K562 (cell line): ENCODE measurements around the gene AHCYL2. TPM values are rescaled to one million over a fixed set of nuclear protein-coding genes. Genes with fewer than 3 reads are reported as not detected.

Experiments
- C11orf30 ChIP-seq: fragments of 450-650 bp; IDR thresholded peaks from 2 replicates; pipeline ENCODE4 v1.6.1; 2016; ENCODE audit warnings: low read depth, mild to moderate bottlenecking
- CBX1 ChIP-seq: sonication (generic); IDR thresholded peaks from 2 replicates; pipeline ENCODE4 v1.6.1; 2016; ENCODE audit warnings: antibody characterized with exemption, low read depth, mild to moderate bottlenecking
- DACH1 ChIP-seq: fragments of 450-650 bp; IDR thresholded peaks from 2 replicates; pipeline ENCODE4 v1.6.1; 2018; ENCODE audit not compliant: partially characterized antibody
- HOXB6 ChIP-seq: fragments of 250-450 bp; sonication (Bioruptor Pico); IDR thresholded peaks from 2 replicates; pipeline ENCODE4 v1.5.1; 2022; ENCODE audit warnings: mild to moderate bottlenecking, borderline replicate concordance
- NFRKB ChIP-seq: fragments of 450-650 bp; IDR thresholded peaks from 2 replicates; pipeline ENCODE4 v1.6.1; 2016; ENCODE audit warnings: low read depth
- SAFB2 ChIP-seq: fragments of 200-400 bp; formaldehyde crosslinking; IDR thresholded peaks from 2 replicates; pipeline ENCODE4 v1.6.1; 2018; ENCODE audit warnings: borderline replicate concordance, low read length, low read depth, moderate library complexity; ENCODE audit not compliant: severe bottlenecking
- SIX5 ChIP-seq, 2 experiments: IDR thresholded peaks; 2 replicates each; pipeline ENCODE4 v1.6.1; 2011; ENCODE audit warnings: low read length in 2 of 2, borderline replicate concordance in 1 of 2, low read depth in 1 of 2, mild to moderate bottlenecking in 1 of 2, moderate library complexity in 1 of 2; ENCODE audit not compliant: insufficient read depth in 1 of 2
- SMARCE1 ChIP-seq: fragments of 450-650 bp; IDR thresholded peaks from 2 replicates; pipeline ENCODE4 v1.7.1; 2016; ENCODE audit warnings: mild to moderate bottlenecking
- SNRNP70 ChIP-seq: fragments of 200-400 bp; formaldehyde crosslinking; optimal IDR thresholded peaks from 2 replicates; pipeline ENCODE3; 2017; ENCODE audit warnings: low read depth, low read length
- WHSC1 ChIP-seq: IDR thresholded peaks from one replicate; pipeline ENCODE4 v1.6.1; 2012; ENCODE audit warnings: low read length, control low read depth, inconsistent platforms
- ZNF121 ChIP-seq: sonication (generic); formaldehyde crosslinking; conservative IDR thresholded peaks from 2 replicates; pipeline ENCODE4 v1.8.0; 2022; ENCODE audit warnings: missing genetic modification reagents
- ZNF324 ChIP-seq: fragments of 250-450 bp; sonication (Bioruptor Pico); IDR thresholded peaks from 2 replicates; pipeline ENCODE4 v1.4.0; 2020; ENCODE audit warnings: mild to moderate bottlenecking
- polyA plus RNA-seq, 8 experiments: library from polyadenylated mRNA; depleted of rRNA in 4 of 8; stranded (reverse) in 5 of 8; unstranded in 3 of 8; fragments of >200 nt; fragmentation: Nextera tagmentation in 2 of 8; fragmentation: Illumina TruSeq in 1 of 8; extraction: Ambion mirVana in 2 of 8; extraction: Trizol in 1 of 8; gene quantifications; 2 replicates each; pipeline versions ENCODE4 v1.2.1 to v1.2.3, GENCODE V29; 2011 to 2014; ENCODE audit warnings: inconsistent platforms in 1 of 8, missing spikeins in 1 of 8
- total RNA-seq, 7 experiments: library from RNA; depleted of rRNA in 6 of 7; stranded (reverse); fragments of >200 nt in 6 of 7; fragmentation: Illumina TruSeq in 2 of 7; extraction: Trizol in 2 of 7; gene quantifications; 2 replicates each; pipeline versions ENCODE4 v1.2.1 to v1.2.3, GENCODE V29; 2011 to 2021; ENCODE audit warnings: low replicate concordance in 1 of 7
- TF ChIP-seq, protein P1 (sequence below): fragments of 450-650 bp; formaldehyde crosslinking; IDR thresholded peaks from 2 replicates; pipeline ENCODE4 v1.4.0; 2020; ENCODE audit warnings: mild to moderate bottlenecking, moderate library complexity
- TF ChIP-seq, protein P2 (sequence below): fragments of 450-650 bp; formaldehyde crosslinking; conservative IDR thresholded peaks from 2 replicates; pipeline ENCODE4 v1.4.0; 2022; ENCODE audit warnings: mild to moderate bottlenecking, missing genetic modification characterization
- TF ChIP-seq, protein P3 (sequence below): sonication (generic); formaldehyde crosslinking; IDR thresholded peaks from 2 replicates; pipeline ENCODE4 v1.8.0; 2023; ENCODE audit warnings: mild to moderate bottlenecking, missing genetic modification reagents
- TF ChIP-seq, protein P4 (sequence below): sonication (generic); formaldehyde crosslinking; IDR thresholded peaks from 2 replicates; pipeline ENCODE4 v1.8.1; 2023; ENCODE audit warnings: mild to moderate bottlenecking, missing genetic modification reagents
- TF ChIP-seq, protein P5 (sequence below): fragments of 250-450 bp; sonication (Bioruptor Pico); IDR thresholded peaks from 2 replicates; pipeline ENCODE4 v1.5.0; 2020; ENCODE audit warnings: mild to moderate bottlenecking, borderline replicate concordance

AHCYL2 gene
- total and polyA plus RNA-seq, 9 of the 15 experiments (the other 6 are each of a cell fraction or from before 2014, with no cell fraction given): 0.93 to 10.5 (median 5.2) TPM

DNA sequence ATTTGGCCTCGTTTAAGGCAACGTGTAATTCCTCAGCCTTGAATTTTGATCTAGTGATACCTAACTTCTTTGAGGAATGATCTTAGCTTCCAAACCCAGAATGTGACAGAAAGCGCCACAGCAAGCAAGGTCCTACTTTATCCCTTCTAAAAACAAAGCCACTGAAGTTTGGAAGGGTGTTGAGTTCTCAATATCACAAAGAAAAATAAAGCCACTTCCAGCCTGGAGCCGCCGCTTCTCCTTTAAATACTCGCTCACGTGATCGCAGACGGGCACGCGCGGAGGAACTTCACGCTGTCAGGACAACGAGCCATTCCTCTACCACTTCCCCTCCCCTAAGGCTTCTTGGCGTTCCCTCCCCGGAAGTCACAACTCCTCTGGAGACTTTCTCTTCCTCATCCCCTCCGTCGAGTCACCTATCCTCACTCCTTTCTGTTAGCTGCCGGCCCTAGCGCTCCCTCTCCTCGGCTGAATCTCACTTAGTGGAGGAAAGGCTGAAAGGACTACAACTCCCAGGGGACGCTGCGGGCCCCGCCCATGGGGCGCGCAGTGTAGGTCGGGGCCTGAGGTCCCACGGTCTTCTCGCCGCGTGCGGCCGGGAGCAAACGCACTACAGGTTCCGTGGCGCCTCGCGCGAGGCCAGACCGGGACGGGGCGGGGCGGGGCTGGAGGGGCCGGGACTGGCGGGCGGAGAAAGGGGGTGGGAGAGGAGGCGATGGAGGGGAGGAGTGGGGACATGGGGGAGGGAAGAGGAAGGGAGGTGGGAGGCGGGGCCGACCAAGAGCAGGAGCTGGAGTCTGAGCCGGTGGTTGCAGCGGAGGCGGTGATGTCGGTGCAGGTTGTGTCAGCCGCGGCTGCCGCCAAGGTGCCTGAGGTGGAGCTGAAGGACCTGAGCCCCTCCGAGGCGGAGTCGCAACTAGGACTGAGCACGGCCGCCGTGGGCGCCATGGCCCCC lies at the start of gene AHCYL2 (continued):
- TF ChIP-seq, protein P1, sequence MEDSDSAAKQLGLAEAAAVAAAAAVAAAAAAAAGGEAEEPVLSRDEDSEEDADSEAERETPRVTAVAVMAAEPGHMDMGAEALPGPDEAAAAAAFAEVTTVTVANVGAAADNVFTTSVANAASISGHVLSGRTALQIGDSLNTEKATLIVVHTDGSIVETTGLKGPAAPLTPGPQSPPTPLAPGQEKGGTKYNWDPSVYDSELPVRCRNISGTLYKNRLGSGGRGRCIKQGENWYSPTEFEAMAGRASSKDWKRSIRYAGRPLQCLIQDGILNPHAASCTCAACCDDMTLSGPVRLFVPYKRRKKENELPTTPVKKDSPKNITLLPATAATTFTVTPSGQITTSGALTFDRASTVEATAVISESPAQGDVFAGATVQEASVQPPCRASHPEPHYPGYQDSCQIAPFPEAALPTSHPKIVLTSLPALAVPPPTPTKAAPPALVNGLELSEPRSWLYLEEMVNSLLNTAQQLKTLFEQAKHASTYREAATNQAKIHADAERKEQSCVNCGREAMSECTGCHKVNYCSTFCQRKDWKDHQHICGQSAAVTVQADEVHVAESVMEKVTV (CRISPR knock-in tag): no peak
- TF ChIP-seq, protein P2, sequence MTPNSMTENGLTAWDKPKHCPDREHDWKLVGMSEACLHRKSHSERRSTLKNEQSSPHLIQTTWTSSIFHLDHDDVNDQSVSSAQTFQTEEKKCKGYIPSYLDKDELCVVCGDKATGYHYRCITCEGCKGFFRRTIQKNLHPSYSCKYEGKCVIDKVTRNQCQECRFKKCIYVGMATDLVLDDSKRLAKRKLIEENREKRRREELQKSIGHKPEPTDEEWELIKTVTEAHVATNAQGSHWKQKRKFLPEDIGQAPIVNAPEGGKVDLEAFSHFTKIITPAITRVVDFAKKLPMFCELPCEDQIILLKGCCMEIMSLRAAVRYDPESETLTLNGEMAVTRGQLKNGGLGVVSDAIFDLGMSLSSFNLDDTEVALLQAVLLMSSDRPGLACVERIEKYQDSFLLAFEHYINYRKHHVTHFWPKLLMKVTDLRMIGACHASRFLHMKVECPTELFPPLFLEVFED (CRISPR knock-in tag): peak; percentile 90
- TF ChIP-seq C11orf30 (peak; percentile 45), HOXB6 (CRISPR knock-in tag) (no peak), SMARCE1 (peak; percentile 38; the same call in 1 of the 2 replicates), NFRKB (peak; percentile 43; the same call in 1 of the 2 replicates), ZNF324 (CRISPR knock-in tag) (no peak), WHSC1 (no peak), ZNF121 (CRISPR knock-in tag) (no peak), SAFB2 (no peak), CBX1 (peak; percentile 55; the same call in 1 of the 2 replicates), SNRNP70 (no peak), DACH1 (no peak), SIX5 (IDR thresholded peaks at IDR 0.05; ENCODE audit: borderline replicate concordance in 1 of 2, insufficient read depth in 1 of 2, low read depth in 1 of 2, low read length in 2 of 2) (peak; percentile 99)
- TF ChIP-seq, protein P3, sequence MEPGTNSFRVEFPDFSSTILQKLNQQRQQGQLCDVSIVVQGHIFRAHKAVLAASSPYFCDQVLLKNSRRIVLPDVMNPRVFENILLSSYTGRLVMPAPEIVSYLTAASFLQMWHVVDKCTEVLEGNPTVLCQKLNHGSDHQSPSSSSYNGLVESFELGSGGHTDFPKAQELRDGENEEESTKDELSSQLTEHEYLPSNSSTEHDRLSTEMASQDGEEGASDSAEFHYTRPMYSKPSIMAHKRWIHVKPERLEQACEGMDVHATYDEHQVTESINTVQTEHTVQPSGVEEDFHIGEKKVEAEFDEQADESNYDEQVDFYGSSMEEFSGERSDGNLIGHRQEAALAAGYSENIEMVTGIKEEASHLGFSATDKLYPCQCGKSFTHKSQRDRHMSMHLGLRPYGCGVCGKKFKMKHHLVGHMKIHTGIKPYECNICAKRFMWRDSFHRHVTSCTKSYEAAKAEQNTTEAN (CRISPR knock-in tag): peak; percentile 91; the same call in 1 of the 2 replicates
- TF ChIP-seq, protein P4, sequence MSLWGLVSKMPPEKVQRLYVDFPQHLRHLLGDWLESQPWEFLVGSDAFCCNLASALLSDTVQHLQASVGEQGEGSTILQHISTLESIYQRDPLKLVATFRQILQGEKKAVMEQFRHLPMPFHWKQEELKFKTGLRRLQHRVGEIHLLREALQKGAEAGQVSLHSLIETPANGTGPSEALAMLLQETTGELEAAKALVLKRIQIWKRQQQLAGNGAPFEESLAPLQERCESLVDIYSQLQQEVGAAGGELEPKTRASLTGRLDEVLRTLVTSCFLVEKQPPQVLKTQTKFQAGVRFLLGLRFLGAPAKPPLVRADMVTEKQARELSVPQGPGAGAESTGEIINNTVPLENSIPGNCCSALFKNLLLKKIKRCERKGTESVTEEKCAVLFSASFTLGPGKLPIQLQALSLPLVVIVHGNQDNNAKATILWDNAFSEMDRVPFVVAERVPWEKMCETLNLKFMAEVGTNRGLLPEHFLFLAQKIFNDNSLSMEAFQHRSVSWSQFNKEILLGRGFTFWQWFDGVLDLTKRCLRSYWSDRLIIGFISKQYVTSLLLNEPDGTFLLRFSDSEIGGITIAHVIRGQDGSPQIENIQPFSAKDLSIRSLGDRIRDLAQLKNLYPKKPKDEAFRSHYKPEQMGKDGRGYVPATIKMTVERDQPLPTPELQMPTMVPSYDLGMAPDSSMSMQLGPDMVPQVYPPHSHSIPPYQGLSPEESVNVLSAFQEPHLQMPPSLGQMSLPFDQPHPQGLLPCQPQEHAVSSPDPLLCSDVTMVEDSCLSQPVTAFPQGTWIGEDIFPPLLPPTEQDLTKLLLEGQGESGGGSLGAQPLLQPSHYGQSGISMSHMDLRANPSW (CRISPR knock-in tag): peak; percentile 95; the same call in 1 of the 2 replicates
- TF ChIP-seq, protein P5, sequence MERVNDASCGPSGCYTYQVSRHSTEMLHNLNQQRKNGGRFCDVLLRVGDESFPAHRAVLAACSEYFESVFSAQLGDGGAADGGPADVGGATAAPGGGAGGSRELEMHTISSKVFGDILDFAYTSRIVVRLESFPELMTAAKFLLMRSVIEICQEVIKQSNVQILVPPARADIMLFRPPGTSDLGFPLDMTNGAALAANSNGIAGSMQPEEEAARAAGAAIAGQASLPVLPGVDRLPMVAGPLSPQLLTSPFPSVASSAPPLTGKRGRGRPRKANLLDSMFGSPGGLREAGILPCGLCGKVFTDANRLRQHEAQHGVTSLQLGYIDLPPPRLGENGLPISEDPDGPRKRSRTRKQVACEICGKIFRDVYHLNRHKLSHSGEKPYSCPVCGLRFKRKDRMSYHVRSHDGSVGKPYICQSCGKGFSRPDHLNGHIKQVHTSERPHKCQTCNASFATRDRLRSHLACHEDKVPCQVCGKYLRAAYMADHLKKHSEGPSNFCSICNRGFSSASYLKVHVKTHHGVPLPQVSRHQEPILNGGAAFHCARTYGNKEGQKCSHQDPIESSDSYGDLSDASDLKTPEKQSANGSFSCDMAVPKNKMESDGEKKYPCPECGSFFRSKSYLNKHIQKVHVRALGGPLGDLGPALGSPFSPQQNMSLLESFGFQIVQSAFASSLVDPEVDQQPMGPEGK: no peak
